ENCODE data around the gene ACIN1. TPM values are rescaled to one million over a fixed set of nuclear protein-coding genes. Genes with fewer than 3 reads are reported as not detected.

The ACIN1 gene
- total and polyA plus RNA-seq, 10 of the 15 experiments (the other 5 are each of a cell fraction or from before 2014, with no cell fraction given): 4.3 to 148 (median 93.4) TPM

- no peak overlapping the region for H3K27ac ChIP-seq (ENCODE audit: control insufficient read depth, insufficient read depth)
- in situ Hi-C loops (cut with MboI) (no loop called here), intact Hi-C loops (cut with micrococcal nuclease; ENCODE audit: unreplicated experiment) (no loop called here)
- H2AFZ ChIP-seq (ENCODE audit: control insufficient read depth, low read depth, low read length): no peak overlapping the region
- no peak overlapping the region for H3K4me2 ChIP-seq (ENCODE audit: control insufficient read depth, insufficient read depth)
- FAIRE-seq (no peak), DNase-seq (ENCODE audit: low read depth, low spot score) (no peak), ATAC-seq (no peak)
- no peak for TF ChIP-seq TCF3 (IDR thresholded peaks at IDR 0.05; ENCODE audit: borderline replicate concordance, insufficient read depth, low read depth, low read length)
- TF ChIP-seq ZNF207 (IDR thresholded peaks at IDR 0.05; ENCODE audit: borderline replicate concordance): no peak
- no peak for TF ChIP-seq JUNB (IDR thresholded peaks at IDR 0.05)
- TF ChIP-seq DPF2 (IDR thresholded peaks at IDR 0.05): no peak
- no peak for TF ChIP-seq ZBED1 (IDR thresholded peaks at IDR 0.05; ENCODE audit: borderline replicate concordance)
- no peak for TF ChIP-seq CTCF (IDR thresholded peaks at IDR 0.05 in 2 of 3, conservative IDR thresholded peaks at IDR 0.05 in 1 of 3; ENCODE audit: control insufficient read depth in 2 of 3, extremely low read depth in 1 of 3, insufficient read depth in 1 of 3, low read depth in 3 of 3, low read length in 3 of 3)
- TF ChIP-seq, protein P1, sequence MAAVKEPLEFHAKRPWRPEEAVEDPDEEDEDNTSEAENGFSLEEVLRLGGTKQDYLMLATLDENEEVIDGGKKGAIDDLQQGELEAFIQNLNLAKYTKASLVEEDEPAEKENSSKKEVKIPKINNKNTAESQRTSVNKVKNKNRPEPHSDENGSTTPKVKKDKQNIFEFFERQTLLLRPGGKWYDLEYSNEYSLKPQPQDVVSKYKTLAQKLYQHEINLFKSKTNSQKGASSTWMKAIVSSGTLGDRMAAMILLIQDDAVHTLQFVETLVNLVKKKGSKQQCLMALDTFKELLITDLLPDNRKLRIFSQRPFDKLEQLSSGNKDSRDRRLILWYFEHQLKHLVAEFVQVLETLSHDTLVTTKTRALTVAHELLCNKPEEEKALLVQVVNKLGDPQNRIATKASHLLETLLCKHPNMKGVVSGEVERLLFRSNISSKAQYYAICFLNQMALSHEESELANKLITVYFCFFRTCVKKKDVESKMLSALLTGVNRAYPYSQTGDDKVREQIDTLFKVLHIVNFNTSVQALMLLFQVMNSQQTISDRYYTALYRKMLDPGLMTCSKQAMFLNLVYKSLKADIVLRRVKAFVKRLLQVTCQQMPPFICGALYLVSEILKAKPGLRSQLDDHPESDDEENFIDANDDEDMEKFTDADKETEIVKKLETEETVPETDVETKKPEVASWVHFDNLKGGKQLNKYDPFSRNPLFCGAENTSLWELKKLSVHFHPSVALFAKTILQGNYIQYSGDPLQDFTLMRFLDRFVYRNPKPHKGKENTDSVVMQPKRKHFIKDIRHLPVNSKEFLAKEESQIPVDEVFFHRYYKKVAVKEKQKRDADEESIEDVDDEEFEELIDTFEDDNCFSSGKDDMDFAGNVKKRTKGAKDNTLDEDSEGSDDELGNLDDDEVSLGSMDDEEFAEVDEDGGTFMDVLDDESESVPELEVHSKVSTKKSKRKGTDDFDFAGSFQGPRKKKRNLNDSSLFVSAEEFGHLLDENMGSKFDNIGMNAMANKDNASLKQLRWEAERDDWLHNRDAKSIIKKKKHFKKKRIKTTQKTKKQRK (IDR thresholded peaks at IDR 0.05; ENCODE audit: low read depth, low read length): no peak
- SMC1A ChIA-PET (ENCODE audit: uncharacterized antibody, unreplicated experiment): interaction anchor here (0.7 kb wide), 1 partner anchor 328 kb away, joined by 3 read pairs; no protein-coding TSS in a partner anchor
- H4K20me1 ChIP-seq (ENCODE audit: control insufficient read depth, insufficient read depth): no peaks in the 10 kb centered on the region
- H3K4me3 ChIP-seq: no peak overlapping the region
- H3K9ac ChIP-seq (ENCODE audit: control insufficient read depth, insufficient read depth, low read length): no peak overlapping the region
- no peaks in the 10 kb centered on the region for H3K36me3 ChIP-seq (ENCODE audit: control insufficient read depth in 2 of 2, insufficient read depth in 2 of 2, low read length in 1 of 2)
- WGBS (ENCODE audit: insufficient coverage, insufficient replicate concordance, low lambda C conversion rate, missing lambda C conversion rate): 62% methylated on average over 6 of the region's 6 CpGs
- no TSS peak for BruUV-seq (replicated peaks)
- H3K27me3 ChIP-seq (replicated peaks in 1 of 2; ENCODE audit: control insufficient read depth in 2 of 2, insufficient read depth in 2 of 2, low read length in 1 of 2): no peaks in the 10 kb centered on the region
- POLR2A ChIA-PET: interaction anchor here (0.5 to 1.0 kb wide), 3 partner anchors 11 to 52 kb away, joined by 3 read pairs; no protein-coding TSS in a partner anchor
- CTCF ChIA-PET: interaction anchor here (0.7 to 4.3 kb wide), 8 partner anchors 10 to 108 kb away, joined by 3 to 16 read pairs (median 5); no protein-coding TSS in a partner anchor
- H3K79me2 ChIP-seq (ENCODE audit: control insufficient read depth, insufficient read depth, low read length): peaks cover 2% of the 10 kb centered on the region
- peaks cover 9% of the 10 kb centered on the region; the same call in 1 of the 2 replicates for H3K4me1 ChIP-seq (ENCODE audit: control insufficient read depth, insufficient read depth, low read length)
- RAD21 ChIA-PET (ENCODE audit: unreplicated experiment): interaction anchor here (0.6 kb wide), 1 partner anchor 86 kb away, joined by 3 read pairs; no protein-coding TSS in a partner anchor
- H3K9me3 ChIP-seq (replicated peaks; ENCODE audit: control insufficient read depth, insufficient read depth, low read length): no peaks in the 10 kb centered on the region
Observed at GRCh38 chr14:23013054-23013748, 81.7 kb downstream of the ACIN1 start.

Measured in GM12878 (cell line).